Measurements from ENCODE around the gene PXK.

GRCh38 chr3:58471025-58471887 lies 138.6 kb downstream of the PXK start:
- TF ChIP-seq CTCF (IDR thresholded peaks at IDR 0.05) (no peak), POLR2A (IDR thresholded peaks at IDR 0.05) (no peak)
